22Rv1 (cell line): ENCODE data around the gene PAPOLB.

Source experiments
- ZFX ChIP-seq: fragments of 450-650 bp; IDR thresholded peaks from 2 replicates; pipeline ENCODE4 v1.6.1; 2017; ENCODE audit warnings: antibody characterized with exemption, borderline replicate concordance
- TF ChIP-seq, protein P1 (sequence below): fragments of 450-650 bp; IDR thresholded peaks from 2 replicates; pipeline ENCODE4 v1.5.1; 2017; ENCODE audit warnings: mild to moderate bottlenecking

DNA sequence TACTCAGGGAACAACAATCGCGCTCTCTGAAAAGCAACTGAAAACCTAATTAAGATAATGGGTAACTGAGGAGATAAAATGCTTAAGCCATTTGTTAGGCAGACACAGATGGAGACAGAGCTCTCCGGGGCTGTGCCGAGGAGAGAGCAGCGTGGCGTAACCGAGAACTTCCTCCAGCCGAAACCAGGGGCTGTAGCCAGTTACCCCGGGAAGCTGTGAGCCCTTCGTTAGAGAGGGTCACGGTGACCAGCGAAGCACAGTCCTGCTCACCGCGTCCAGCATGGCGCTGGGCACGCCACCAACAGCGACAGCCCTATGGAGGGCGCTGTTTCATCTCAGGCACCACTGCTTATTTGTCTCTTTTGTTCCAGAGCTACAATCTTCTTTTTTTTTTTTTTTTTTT lies 16.1 kb downstream of the PAPOLB start:
- TF ChIP-seq, protein P1, sequence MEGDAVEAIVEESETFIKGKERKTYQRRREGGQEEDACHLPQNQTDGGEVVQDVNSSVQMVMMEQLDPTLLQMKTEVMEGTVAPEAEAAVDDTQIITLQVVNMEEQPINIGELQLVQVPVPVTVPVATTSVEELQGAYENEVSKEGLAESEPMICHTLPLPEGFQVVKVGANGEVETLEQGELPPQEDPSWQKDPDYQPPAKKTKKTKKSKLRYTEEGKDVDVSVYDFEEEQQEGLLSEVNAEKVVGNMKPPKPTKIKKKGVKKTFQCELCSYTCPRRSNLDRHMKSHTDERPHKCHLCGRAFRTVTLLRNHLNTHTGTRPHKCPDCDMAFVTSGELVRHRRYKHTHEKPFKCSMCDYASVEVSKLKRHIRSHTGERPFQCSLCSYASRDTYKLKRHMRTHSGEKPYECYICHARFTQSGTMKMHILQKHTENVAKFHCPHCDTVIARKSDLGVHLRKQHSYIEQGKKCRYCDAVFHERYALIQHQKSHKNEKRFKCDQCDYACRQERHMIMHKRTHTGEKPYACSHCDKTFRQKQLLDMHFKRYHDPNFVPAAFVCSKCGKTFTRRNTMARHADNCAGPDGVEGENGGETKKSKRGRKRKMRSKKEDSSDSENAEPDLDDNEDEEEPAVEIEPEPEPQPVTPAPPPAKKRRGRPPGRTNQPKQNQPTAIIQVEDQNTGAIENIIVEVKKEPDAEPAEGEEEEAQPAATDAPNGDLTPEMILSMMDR: peak; percentile 93
- no peak for TF ChIP-seq ZFX
